Right lobe of liver (tissue), 4 donors: ENCODE measurements around the gene CFL1.

Experiments used
- CTCF ChIP-seq, 4 donors: fragments of 200-600 bp in 3 of 4; fragments of 450-650 bp in 1 of 4; IDR thresholded peaks; one replicate each; pipeline versions ENCODE4 v1.5.1 to v1.8.0; 2016 to 2022; ENCODE audit warnings: antibody characterized with exemption in 4 of 4, mild to moderate bottlenecking in 2 of 4
- POLR2A ChIP-seq: fragments of 450-650 bp; IDR thresholded peaks from one replicate; pipeline ENCODE4 v1.6.1; 2017; ENCODE audit warnings: antibody characterized with exemption, mild to moderate bottlenecking
- donor health status: DM: no; HTN: no; CAD: no.
- donor health status: DM: no; HTN: no; CAD: no.
- donor health status: DM: no; HTN: yes; CAD: no.

GRCh38 chr11:65849771-65850216 lies 8.2 kb downstream of the CFL1 start:
- no peak for TF ChIP-seq CTCF (IDR thresholded peaks at IDR 0.05)
- TF ChIP-seq POLR2A: no peak
